HS-27A (cell line): Measurements from ENCODE around the gene TRIO.
"Not testable (repeated sequence)": the region's sequence is repeated elsewhere in the genome, so short reads cannot be mapped to it uniquely, and the experiment has no call there.

Experiments used
- DNase-seq: peaks from one replicate; pipeline ENCODE4 v3.0.0-alpha.2; 2012; ENCODE audit warnings: low read depth, missing footprints

The TRIO gene

GRCh38 chr5:14186059-14186830 is 43.1 kb downstream of the TRIO start:
- DNase-seq: peak; percentile 89

GRCh38 chr5:14187157-14187556 is 44.0 kb downstream of the TRIO start:
- no peak for DNase-seq

- no peak for DNase-seq
Measured at GRCh38 chr5:14187660-14188059, 44.5 kb downstream of the TRIO start.

- DNase-seq: no peak
Measured at GRCh38 chr5:14188778-14189177, 45.6 kb downstream of the TRIO start.

GRCh38 chr5:14189680-14190079 is 46.5 kb downstream of the TRIO start:
- no peak for DNase-seq

- DNase-seq: peak; percentile 99
Measured at GRCh38 chr5:14190194-14191164, 47.3 kb downstream of the TRIO start.

GRCh38 chr5:14191325-14191724 is 48.2 kb downstream of the TRIO start:
- DNase-seq: no peak

- DNase-seq: no peak
Measured at GRCh38 chr5:14193496-14193895, 50.4 kb downstream of the TRIO start.

GRCh38 chr5:14195588-14195987 is 52.4 kb downstream of the TRIO start:
- no peak for DNase-seq

- no peak for DNase-seq
Measured at GRCh38 chr5:14197056-14197455, 53.9 kb downstream of the TRIO start.

- no peak for DNase-seq
Measured at GRCh38 chr5:14199902-14200301, 56.8 kb downstream of the TRIO start.

GRCh38 chr5:14200312-14200990 is 57.3 kb downstream of the TRIO start:
- DNase-seq: no peak

GRCh38 chr5:14201325-14202045 is 58.3 kb downstream of the TRIO start:
- no peak for DNase-seq

- no peak for DNase-seq
Measured at GRCh38 chr5:14202462-14202861, 59.3 kb downstream of the TRIO start.

GRCh38 chr5:14204011-14204670 is 61.0 kb downstream of the TRIO start:
- DNase-seq: no peak

GRCh38 chr5:14204785-14205321 is 61.7 kb downstream of the TRIO start:
- no peak for DNase-seq

GRCh38 chr5:14206028-14206725 is 63.0 kb downstream of the TRIO start:
- no peak for DNase-seq

- not testable (repeated sequence) for DNase-seq
Measured at GRCh38 chr5:14207428-14207827, 64.3 kb downstream of the TRIO start.

GRCh38 chr5:14208071-14209021 is 65.2 kb downstream of the TRIO start:
- no peak for DNase-seq
